PC-3 (cell line): ENCODE measurements around the gene EVA1B. TPM values are rescaled to one million over a fixed set of nuclear protein-coding genes. Genes with fewer than 3 reads are reported as not detected.

Experiments used
- ATAC-seq: fragments of 200-7000 bp; cut with Tn5 transposase; 2 replicates; pipeline ENCODE4 v1.9.1; 2020; ENCODE audit warnings: mild to moderate bottlenecking, moderate library complexity
- BruUV-seq: library from RNA; stranded (reverse); fragments of 400-500 nt; replicated peaks from 2 replicates; lab custom pipeline; 2021; lab: Mats Ljungman, UMichigan
- CTCF ChIA-PET: fragments of 300-600 bp; sonication (Branson Sonifier 250); formaldehyde crosslinking; loops from one replicate; lab custom pipeline; 2022; ENCODE audit warnings: antibody characterized with exemption; lab: Charles Lee
- POLR2A ChIA-PET: fragments of 300-600 bp; sonication (Branson Sonifier 250); formaldehyde crosslinking; loops from one replicate; lab custom pipeline; 2022; ENCODE audit warnings: antibody characterized with exemption; ENCODE audit not compliant: unreplicated experiment; lab: Charles Lee
- DNase-seq: peaks from one replicate; pipeline ENCODE4 v3.0.0-alpha.2; 2015
- H2AFZ ChIP-seq: fragments of 300-600 bp; sonication (generic); 2 replicates; pipeline ENCODE4 v1.6.0; 2016; ENCODE audit warnings: antibody characterized with exemption, low read length
- H3F3A ChIP-seq: fragments of 300-600 bp; sonication (generic); one replicate; pipeline ENCODE4 v1.6.0; 2017; ENCODE audit warnings: antibody characterized with exemption, low read length, control low read depth, mild to moderate bottlenecking; ENCODE audit not compliant: unreplicated experiment
- H3K27ac ChIP-seq: fragments of 300-600 bp; sonication (generic); 2 replicates; pipeline ENCODE4 v1.5.1; 2016; ENCODE audit warnings: mild to moderate bottlenecking, low read length
- H3K27me3 ChIP-seq: fragments of 300-600 bp; sonication (generic); 2 replicates; pipeline ENCODE4 v1.6.1; 2016; ENCODE audit warnings: low read length, mixed read lengths
- H3K36me3 ChIP-seq: fragments of 300-600 bp; sonication (generic); 2 replicates; pipeline ENCODE4 v1.6.1; 2016; ENCODE audit warnings: low read depth, mixed run types, low read length, mixed read lengths
- H3K4me1 ChIP-seq: fragments of 300-600 bp; sonication (generic); 2 replicates; pipeline ENCODE4 v1.5.1; 2016; ENCODE audit warnings: low read length; ENCODE audit not compliant: insufficient read depth
- H3K4me2 ChIP-seq: fragments of 300-600 bp; sonication (generic); 2 replicates; pipeline ENCODE4 v1.6.0; 2016; ENCODE audit warnings: low read length
- H3K4me3 ChIP-seq: fragments of 300-600 bp; sonication (generic); 2 replicates; pipeline ENCODE4 v1.5.1; 2016; ENCODE audit warnings: mild to moderate bottlenecking, low read length, mixed read lengths
- H3K79me2 ChIP-seq: fragments of 300-600 bp; sonication (generic); 2 replicates; pipeline ENCODE4 v1.6.1; 2017; ENCODE audit warnings: low read length, mixed read lengths
- H3K9ac ChIP-seq: fragments of 300-600 bp; sonication (generic); 2 replicates; pipeline ENCODE4 v1.6.0; 2016; ENCODE audit warnings: mild to moderate bottlenecking, low read length
- H3K9me2 ChIP-seq: fragments of 300-600 bp; sonication (generic); replicated peaks from 2 replicates; pipeline ENCODE4 v1.6.1; 2016; ENCODE audit warnings: mixed run types, low read length, mixed read lengths
- H3K9me3 ChIP-seq: fragments of 300-600 bp; sonication (generic); 2 replicates; pipeline ENCODE4 v1.6.1; 2016; ENCODE audit warnings: low read length, mixed read lengths
- H4K20me1 ChIP-seq: fragments of 300-600 bp; sonication (generic); 2 replicates; pipeline ENCODE4 v1.6.1; 2016; ENCODE audit warnings: low read length, mixed read lengths
- CTCF ChIP-seq: fragments of 300-600 bp; sonication (generic); conservative IDR thresholded peaks from 2 replicates; pipeline ENCODE4 v1.5.1; 2017; ENCODE audit warnings: antibody characterized with exemption, low read depth, mild to moderate bottlenecking, low read length
- EZH2 ChIP-seq: fragments of 300-600 bp; sonication (generic); IDR thresholded peaks from one replicate; pipeline ENCODE4 v1.6.1; 2017; ENCODE audit warnings: antibody characterized with exemption, mild to moderate bottlenecking, low read length; ENCODE audit not compliant: unreplicated experiment
- EZH2phosphoT487 ChIP-seq: fragments of 300-600 bp; sonication (generic); IDR thresholded peaks from 2 replicates; pipeline ENCODE4 v1.6.1; 2018; ENCODE audit warnings: mild to moderate bottlenecking, antibody characterized with exemption, low read length, borderline replicate concordance
- intact Hi-C: fragments of 100-400 bp; cut with micrococcal nuclease; formaldehyde crosslinking; loops from 2 replicates; pipeline ENCODE4 v1.9.0; 2023
- total RNA-seq: library from RNA; depleted of rRNA; stranded (reverse); fragments of >200 nt; gene quantifications from 2 replicates; pipeline ENCODE4 v1.2.3, GENCODE V29; 2014

The EVA1B gene
- total RNA-seq, 1 experiment from 2014 or later, result 89.1 TPM

- no peaks in the 10 kb centered on the region for H3K9me2 ChIP-seq
- intact Hi-C loops, result no loop called here
- H3K9me3 ChIP-seq, result no peaks in the 10 kb centered on the region
- DNase-seq, result no peak
- H3K4me1 ChIP-seq, result peaks cover 40% of the 10 kb centered on the region
- TF ChIP-seq CTCF (no peak), EZH2phosphoT487 (no peak), EZH2 (no peak)
- no peaks in the 10 kb centered on the region for H3K27me3 ChIP-seq
- no peak overlapping the region for H3K9ac ChIP-seq
- H3K79me2 ChIP-seq, result peaks cover 28% of the 10 kb centered on the region
- no peak for ATAC-seq
- CTCF ChIA-PET, result interaction anchor here (0.6 kb wide), 1 partner anchor 747 kb away, joined by 4 read pairs; the partner anchor contains the start of gene KIAA0319L
- 0 out of 2 replicates have a peak, but pooled peaks cover 4% of the 10 kb centered on the region for H4K20me1 ChIP-seq
- no peak overlapping the region for H3K4me3 ChIP-seq
- BruUV-seq, result no TSS peak
- no peak overlapping the region for H2AFZ ChIP-seq
- H3F3A ChIP-seq, result peaks cover 11% of the 10 kb centered on the region
- no peak overlapping the region for H3K4me2 ChIP-seq
- POLR2A ChIA-PET, result no interaction called here
- no peak overlapping the region for H3K27ac ChIP-seq
- H3K36me3 ChIP-seq, result peaks cover 30% of the 10 kb centered on the region
These were observed 19.6 kb downstream of the EVA1B start for GRCh38 chr1:36303650-36304360.

GRCh38 chr1:36303244-36303643 is 20.2 kb downstream of the EVA1B start:
- H3K9ac ChIP-seq, result no peak overlapping the region
- no peak overlapping the region for H3K4me2 ChIP-seq
- no peaks in the 10 kb centered on the region for H3K9me2 ChIP-seq
- H3K27me3 ChIP-seq, result no peaks in the 10 kb centered on the region
- ATAC-seq, result no peak
- H2AFZ ChIP-seq, result no peak overlapping the region
- H3K4me1 ChIP-seq, result peaks cover 40% of the 10 kb centered on the region
- peaks cover 34% of the 10 kb centered on the region for H3K36me3 ChIP-seq
- BruUV-seq, result no TSS peak
- 0 out of 2 replicates have a peak, but pooled peaks cover 4% of the 10 kb centered on the region for H4K20me1 ChIP-seq
- CTCF ChIA-PET, result no interaction called here
- POLR2A ChIA-PET, result no interaction called here
- intact Hi-C loops, result no loop called here
- H3K79me2 ChIP-seq, result peaks cover 25% of the 10 kb centered on the region
- H3K4me3 ChIP-seq, result no peak overlapping the region
- H3K9me3 ChIP-seq, result no peaks in the 10 kb centered on the region
- TF ChIP-seq CTCF (no peak), EZH2 (no peak), EZH2phosphoT487 (no peak)
- H3K27ac ChIP-seq, result no peak overlapping the region
- peaks cover 11% of the 10 kb centered on the region for H3F3A ChIP-seq
- DNase-seq, result no peak

- no peak for TF ChIP-seq EZH2phosphoT487
- no peak for TF ChIP-seq CTCF
- no peak for TF ChIP-seq EZH2
- Histone ChIP-seq H3K9ac (peak overlapping the region; percentile 47), H3K9me3 (no peaks in the 10 kb centered on the region), H3K4me2 (peak overlapping the region; percentile 68), H3K36me3 (peaks cover 46% of the 10 kb centered on the region), H4K20me1 (0 out of 2 replicates have a peak, but pooled peaks cover 4% of the 10 kb centered on the region), H2AFZ (no peak overlapping the region), H3K4me1 (peaks cover 39% of the 10 kb centered on the region), H3K27me3 (no peaks in the 10 kb centered on the region), H3F3A (peaks cover 11% of the 10 kb centered on the region), H3K79me2 (peaks cover 15% of the 10 kb centered on the region), H3K27ac (peak overlapping the region; percentile 86), H3K9me2 (no peaks in the 10 kb centered on the region), H3K4me3 (no peak overlapping the region)
- CTCF ChIA-PET, result no interaction called here
- intact Hi-C loops, result loop anchor here (2.0 kb wide), 1 partner anchor 76 kb away; the partner anchor contains the start of gene THRAP3
- ATAC-seq (no peak), DNase-seq (no peak)
- no TSS peak for BruUV-seq
- POLR2A ChIA-PET, result no interaction called here
These were observed 22.2 kb downstream of the EVA1B start for GRCh38 chr1:36301220-36301619.
